OCI-LY7 (cell line): Measurements from ENCODE around the gene BIVM. TPM values are rescaled to one million over a fixed set of nuclear protein-coding genes. Genes with fewer than 3 reads are reported as not detected.

Source experiments
- BruUV-seq: library from RNA; stranded (reverse); fragments of 400-500 nt; replicated peaks from 2 replicates; lab custom pipeline; 2021; lab: Mats Ljungman, UMichigan
- CTCF ChIA-PET: fragments of 300-600 bp; sonication (Branson Sonifier 250); formaldehyde crosslinking; loops from one replicate; lab custom pipeline; 2022; ENCODE audit warnings: antibody characterized with exemption; ENCODE audit not compliant: unreplicated experiment; lab: Charles Lee
- POLR2A ChIA-PET: fragments of 300-600 bp; sonication (Branson Sonifier 250); formaldehyde crosslinking; loops from one replicate; lab custom pipeline; 2022; ENCODE audit warnings: antibody characterized with exemption; lab: Charles Lee
- DNase-seq: peaks from one replicate; pipeline ENCODE4 v3.0.0-alpha.2; 2015; ENCODE audit warnings: low spot score
- H2AFZ ChIP-seq: fragments of 200-600 bp; sonication (generic), shearing (Covaris generic); 2 replicates; pipeline ENCODE4 v1.6.1; 2014; ENCODE audit warnings: mild to moderate bottlenecking, antibody characterized with exemption, low read length, moderate library complexity
- H3K27ac ChIP-seq: fragments of 200-600 bp; sonication (generic); 2 replicates; pipeline ENCODE4 v1.5.1; 2014; ENCODE audit warnings: mixed run types, low read depth, mild to moderate bottlenecking, moderate library complexity, low read length, inconsistent platforms; ENCODE audit not compliant: poor library complexity, severe bottlenecking
- H3K36me3 ChIP-seq: fragments of 200-600 bp; sonication (generic); 2 replicates; pipeline ENCODE4 v1.6.1; 2014; ENCODE audit warnings: mild to moderate bottlenecking, antibody characterized with exemption, low read length, moderate library complexity, mixed read lengths; ENCODE audit not compliant: insufficient read depth
- H3K4me1 ChIP-seq: fragments of 200-600 bp; sonication (generic); 2 replicates; pipeline ENCODE4 v1.5.1; 2014; ENCODE audit warnings: mild to moderate bottlenecking, low read length; ENCODE audit not compliant: insufficient read depth, poor library complexity, severe bottlenecking
- H3K4me2 ChIP-seq: fragments of 200-600 bp; sonication (generic); 2 replicates; pipeline ENCODE4 v1.6.1; 2014; ENCODE audit warnings: mild to moderate bottlenecking, low read length
- H3K4me3 ChIP-seq: fragments of 200-600 bp; sonication (generic); 2 replicates; pipeline ENCODE4 v1.5.1; 2014; ENCODE audit warnings: mild to moderate bottlenecking, low read depth, low read length; ENCODE audit not compliant: poor library complexity, severe bottlenecking
- H3K79me2 ChIP-seq: fragments of 200-600 bp; sonication (generic); 2 replicates; pipeline ENCODE4 v1.6.1; 2016; ENCODE audit warnings: low read depth, mild to moderate bottlenecking, low read length, moderate library complexity, mixed read lengths; ENCODE audit not compliant: insufficient read depth
- H3K9me2 ChIP-seq: fragments of 200-600 bp; sonication (generic); 2 replicates; pipeline ENCODE4 v1.6.1; 2016; ENCODE audit warnings: mild to moderate bottlenecking, low read length, mixed read lengths; ENCODE audit not compliant: insufficient read depth
- H3K9me3 ChIP-seq: fragments of 200-600 bp; sonication (generic); 2 replicates; pipeline ENCODE4 v1.6.1; 2014; ENCODE audit warnings: mild to moderate bottlenecking, mixed run types, low read length, mixed read lengths
- H4K20me1 ChIP-seq: fragments of 200-600 bp; sonication (generic); 2 replicates; pipeline ENCODE4 v1.6.1; 2014; ENCODE audit warnings: mild to moderate bottlenecking, antibody characterized with exemption, low read length, moderate library complexity, mixed read lengths; ENCODE audit not compliant: insufficient read depth
- CTCF ChIP-seq: fragments of 200-600 bp; sonication (generic); conservative IDR thresholded peaks from 2 replicates; pipeline ENCODE4 v1.5.1; 2014; ENCODE audit warnings: mild to moderate bottlenecking, antibody characterized with exemption, low read length, moderate library complexity, mixed read lengths
- EZH2phosphoT487 ChIP-seq: fragments of 200-600 bp; sonication (generic); IDR thresholded peaks from 2 replicates; pipeline ENCODE4 v1.6.1; 2018; ENCODE audit warnings: low read depth, borderline replicate concordance, mild to moderate bottlenecking, mixed run types, antibody characterized with exemption, low read length, moderate library complexity, mixed read lengths
- intact Hi-C: fragments of 100-400 bp; cut with micrococcal nuclease; formaldehyde crosslinking; loops from one replicate; pipeline ENCODE4 v1.10.0; 2022; ENCODE audit not compliant: unreplicated experiment
- total RNA-seq, 2 experiments: library from RNA; depleted of rRNA in 1 of 2; stranded (reverse); fragments of >200 nt in 1 of 2; shearing (Covaris generic) in 1 of 2; gene quantifications; 2 replicates each; pipeline ENCODE4 v1.2.3, GENCODE V29; 2014 to 2022

BIVM gene
- total RNA-seq, 2 experiments from 2014 or later, result not detected

- DNase-seq, result no peak
- POLR2A ChIA-PET, result no interaction called here
- Histone ChIP-seq H3K9me3 (no peaks in the 10 kb centered on the region), H3K79me2 (no peaks in the 10 kb centered on the region), H3K4me2 (no peak overlapping the region), H3K4me3 (no peak overlapping the region), H3K9me2 (no peaks in the 10 kb centered on the region), H4K20me1 (no peaks in the 10 kb centered on the region), H3K27ac (no peak overlapping the region), H3K4me1 (no peaks in the 10 kb centered on the region), H3K36me3 (no peaks in the 10 kb centered on the region; the same call in 1 of the 2 replicates), H2AFZ (no peak overlapping the region)
- no TSS peak for BruUV-seq
- CTCF ChIA-PET, result no interaction called here
- no peak for TF ChIP-seq EZH2phosphoT487
- TF ChIP-seq CTCF, result no peak
- intact Hi-C loops, result no loop called here
These were observed 35.2 kb upstream of the BIVM start for GRCh38 chr13:102763741-102764140.

GRCh38 chr13:102768909-102769308 is 30.0 kb upstream of the BIVM start:
- Histone ChIP-seq H3K79me2 (no peaks in the 10 kb centered on the region), H3K4me3 (no peak overlapping the region), H3K27ac (no peak overlapping the region), H4K20me1 (no peaks in the 10 kb centered on the region), H3K4me1 (peaks cover 3% of the 10 kb centered on the region), H3K4me2 (no peak overlapping the region), H3K9me2 (no peaks in the 10 kb centered on the region), H3K9me3 (no peaks in the 10 kb centered on the region), H2AFZ (no peak overlapping the region), H3K36me3 (no peaks in the 10 kb centered on the region; the same call in 1 of the 2 replicates)
- ChIA-PET CTCF (no interaction called here), POLR2A (no interaction called here)
- DNase-seq, result no peak
- BruUV-seq, result no TSS peak
- intact Hi-C loops, result no loop called here
- no peak for TF ChIP-seq EZH2phosphoT487
- TF ChIP-seq CTCF, result no peak

GRCh38 chr13:102769679-102770078 is 29.2 kb upstream of the BIVM start:
- CTCF ChIA-PET, result no interaction called here
- intact Hi-C loops, result loop anchor here (5.0 kb wide), 1 partner anchor 78 kb away; the partner anchor contains the start of gene ERCC5

More at GRCh38 chr13:102769679-102770078, 29.2 kb upstream of the BIVM start:
- Histone ChIP-seq H3K79me2 (no peaks in the 10 kb centered on the region), H3K9me2 (no peaks in the 10 kb centered on the region), H4K20me1 (no peaks in the 10 kb centered on the region), H3K4me1 (peaks cover 6% of the 10 kb centered on the region), H3K27ac (no peak overlapping the region), H3K4me2 (no peak overlapping the region; the same call in 1 of the 2 replicates), H2AFZ (no peak overlapping the region), H3K36me3 (no peaks in the 10 kb centered on the region; the same call in 1 of the 2 replicates), H3K4me3 (no peak overlapping the region), H3K9me3 (no peaks in the 10 kb centered on the region)
- no peak for TF ChIP-seq EZH2phosphoT487
- TF ChIP-seq CTCF, result no peak
- DNase-seq, result no peak
- no TSS peak for BruUV-seq
- POLR2A ChIA-PET, result no interaction called here
